ENCODE data around the gene ERGIC2.

The ERGIC2 gene

DNA sequence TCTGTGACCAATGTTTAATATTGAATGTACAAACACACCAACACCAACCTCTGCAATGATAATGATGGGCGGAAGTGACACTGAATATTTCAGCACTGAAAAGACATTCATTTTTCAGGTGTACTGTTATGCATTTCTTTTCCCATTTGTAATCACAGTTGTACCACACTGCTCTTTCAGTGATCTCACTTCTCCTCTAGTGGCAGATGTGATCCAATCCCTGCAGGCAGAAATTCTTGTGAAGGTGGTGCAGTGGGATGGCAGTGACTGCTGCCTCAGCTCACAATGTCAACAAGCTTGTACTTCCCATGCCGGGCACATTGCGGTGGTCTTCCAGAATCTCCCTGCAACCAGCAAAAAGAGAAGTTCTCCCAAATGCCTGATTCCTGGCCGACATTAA lies 23.0 kb upstream of the ERGIC2 start (continued):
- TF ChIP-seq, protein P1, sequence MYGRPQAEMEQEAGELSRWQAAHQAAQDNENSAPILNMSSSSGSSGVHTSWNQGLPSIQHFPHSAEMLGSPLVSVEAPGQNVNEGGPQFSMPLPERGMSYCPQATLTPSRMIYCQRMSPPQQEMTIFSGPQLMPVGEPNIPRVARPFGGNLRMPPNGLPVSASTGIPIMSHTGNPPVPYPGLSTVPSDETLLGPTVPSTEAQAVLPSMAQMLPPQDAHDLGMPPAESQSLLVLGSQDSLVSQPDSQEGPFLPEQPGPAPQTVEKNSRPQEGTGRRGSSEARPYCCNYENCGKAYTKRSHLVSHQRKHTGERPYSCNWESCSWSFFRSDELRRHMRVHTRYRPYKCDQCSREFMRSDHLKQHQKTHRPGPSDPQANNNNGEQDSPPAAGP (tag by site-specific recombination; IDR thresholded peaks at IDR 0.05), result no peak
- TF ChIP-seq MEIS1 (CRISPR knock-in tag; IDR thresholded peaks at IDR 0.05; ENCODE audit: borderline replicate concordance) (no peak), ZNF155 (tag by site-specific recombination; IDR thresholded peaks at IDR 0.05) (no peak), ZNF221 (tag by site-specific recombination; IDR thresholded peaks at IDR 0.05; ENCODE audit: borderline replicate concordance) (no peak), ZNF792 (tag by site-specific recombination; IDR thresholded peaks at IDR 0.05) (no peak), ZNF596 (tag by site-specific recombination; IDR thresholded peaks at IDR 0.05) (no peak), ZNF585B (tag by site-specific recombination; IDR thresholded peaks at IDR 0.05) (no peak)

DNA sequence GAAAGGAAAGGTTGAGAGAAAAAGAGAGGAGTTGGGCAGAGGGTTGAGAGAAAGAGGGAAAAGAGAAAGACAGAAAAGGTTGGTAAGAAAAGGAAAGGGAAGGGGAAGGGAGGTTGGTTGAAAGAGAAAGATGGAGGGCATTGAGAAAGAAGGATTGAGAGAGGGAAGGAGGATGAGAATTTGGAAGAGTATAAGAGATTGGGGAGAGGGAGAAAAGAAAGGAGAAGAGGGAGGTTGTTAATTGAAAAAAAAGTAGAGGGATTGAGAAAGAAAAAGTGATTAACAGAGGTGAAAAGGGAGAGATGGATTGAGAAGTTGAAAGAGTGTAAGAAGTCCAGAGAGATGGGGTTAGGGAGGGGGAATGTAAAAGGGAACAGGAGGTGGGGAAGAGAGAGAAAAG lies 21.5 kb upstream of the ERGIC2 start:
- CTCF ChIA-PET, result no interaction called here
- no peak for TF ChIP-seq ZNF223 (tag by site-specific recombination; IDR thresholded peaks at IDR 0.05)
- 0 out of 2 replicates have a peak, but pooled peaks have one; percentile 33 for TF ChIP-seq ZNF366 (tag by site-specific recombination; conservative IDR thresholded peaks at IDR 0.05)
- no peak for TF ChIP-seq PRDM6 (tag by site-specific recombination; IDR thresholded peaks at IDR 0.05)
- peak; percentile 89 for TF ChIP-seq PRDM1 (tag by site-specific recombination; IDR thresholded peaks at IDR 0.05)
- no peak for TF ChIP-seq ZNF747 (tag by site-specific recombination; IDR thresholded peaks at IDR 0.05)
- no peak for TF ChIP-seq ZNF621 (tag by site-specific recombination; IDR thresholded peaks at IDR 0.05)
- H3K36me3 ChIP-seq (ENCODE audit: control insufficient read depth in 2 of 2, insufficient read depth in 1 of 2, low read length in 2 of 2), result no peaks in the 10 kb centered on the region
- H3K9me3 ChIP-seq (ENCODE audit: control insufficient read depth, insufficient read depth, low read depth, low read length), result no peaks in the 10 kb centered on the region
- POLR2A ChIA-PET, result no interaction called here
- no peak overlapping the region for H3K27ac ChIP-seq (ENCODE audit: extremely low read depth, low read depth, low read length)
- H3K4me1 ChIP-seq (ENCODE audit: control insufficient read depth, insufficient read depth, low read length), result no peaks in the 10 kb centered on the region
- H3K4me3 ChIP-seq (ENCODE audit: low read depth, low read length), result no peak overlapping the region

- TF ChIP-seq KLF9 (tag by site-specific recombination; IDR thresholded peaks at IDR 0.05; ENCODE audit: low read depth), result no peak
- TF ChIP-seq OSR2 (tag by site-specific recombination; IDR thresholded peaks at IDR 0.05), result no peak
- TF ChIP-seq SALL2 (tag by site-specific recombination; IDR thresholded peaks at IDR 0.05; ENCODE audit: borderline replicate concordance), result no peak
- no peak for TF ChIP-seq ZNF660 (tag by site-specific recombination; IDR thresholded peaks at IDR 0.05)
- TF ChIP-seq GLI2 (tag by site-specific recombination; IDR thresholded peaks at IDR 0.05; ENCODE audit: borderline replicate concordance, low read depth), result no peak
- no peak for TF ChIP-seq IKZF3 (tag by site-specific recombination; IDR thresholded peaks at IDR 0.05)
- TF ChIP-seq, protein P2, sequence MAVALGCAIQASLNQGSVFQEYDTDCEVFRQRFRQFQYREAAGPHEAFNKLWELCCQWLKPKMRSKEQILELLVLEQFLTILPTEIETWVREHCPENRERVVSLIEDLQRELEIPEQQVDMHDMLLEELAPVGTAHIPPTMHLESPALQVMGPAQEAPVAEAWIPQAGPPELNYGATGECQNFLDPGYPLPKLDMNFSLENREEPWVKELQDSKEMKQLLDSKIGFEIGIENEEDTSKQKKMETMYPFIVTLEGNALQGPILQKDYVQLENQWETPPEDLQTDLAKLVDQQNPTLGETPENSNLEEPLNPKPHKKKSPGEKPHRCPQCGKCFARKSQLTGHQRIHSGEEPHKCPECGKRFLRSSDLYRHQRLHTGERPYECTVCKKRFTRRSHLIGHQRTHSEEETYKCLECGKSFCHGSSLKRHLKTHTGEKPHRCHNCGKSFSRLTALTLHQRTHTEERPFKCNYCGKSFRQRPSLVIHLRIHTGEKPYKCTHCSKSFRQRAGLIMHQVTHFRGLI (tag by site-specific recombination; IDR thresholded peaks at IDR 0.05), result no peak
- TF ChIP-seq ZNF76 (tag by site-specific recombination; IDR thresholded peaks at IDR 0.05; ENCODE audit: borderline replicate concordance, low read depth), result no peak
- Histone ChIP-seq H3K4me3 (ENCODE audit: low read depth, low read length) (no peak overlapping the region), H3K27ac (ENCODE audit: extremely low read depth, low read depth, low read length) (no peak overlapping the region), H3K4me1 (ENCODE audit: control insufficient read depth, insufficient read depth, low read length) (no peaks in the 10 kb centered on the region), H3K36me3 (ENCODE audit: control insufficient read depth in 2 of 2, insufficient read depth in 1 of 2, low read length in 2 of 2) (no peaks in the 10 kb centered on the region), H3K9me3 (ENCODE audit: control insufficient read depth, insufficient read depth, low read depth, low read length) (no peaks in the 10 kb centered on the region)
- ChIA-PET CTCF (no interaction called here), POLR2A (no interaction called here)
These were observed 17.5 kb upstream of the ERGIC2 start for GRCh38 chr12:29398495-29398894.
